ENCODE results near the gene FBXL7.

FBXL7 gene

DNA sequence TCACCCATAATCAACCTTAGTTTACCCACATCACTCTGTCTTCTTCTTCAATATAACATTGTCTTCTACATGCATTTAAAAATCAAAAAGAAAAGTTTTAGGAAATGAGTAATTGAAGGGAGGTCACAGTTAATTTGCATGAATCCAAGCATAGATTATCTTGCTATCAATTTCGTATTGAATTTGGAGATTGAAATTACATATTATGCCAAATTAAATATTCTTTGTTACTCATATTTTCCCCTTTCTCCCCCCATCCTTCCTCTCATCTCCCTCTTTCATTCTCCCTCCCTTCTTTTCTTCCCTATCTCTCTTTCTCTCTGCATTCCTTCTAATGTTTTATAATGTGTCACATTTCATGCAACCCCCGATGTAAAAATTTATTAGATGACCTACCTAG, 303.3 kb downstream of the FBXL7 start:
- Histone ChIP-seq H3K4me1 (no peaks in the 10 kb centered on the region), H3K4me3 (no peak overlapping the region), H3K4me2 (no peak overlapping the region), H3K27ac (no peak overlapping the region), H3K9me3 (replicated peaks in 1 of 11) (peaks cover 14 to 20% (median 17%) of the 10 kb centered on the region in 11 experiments), H4K20me1 (no peaks in the 10 kb centered on the region), H3K27me3 (no peaks in the 10 kb centered on the region), H3K9ac (no peak overlapping the region), H3K36me3 (no peaks in the 10 kb centered on the region)
- no peak for TF ChIP-seq Cebpa-rat (IDR thresholded peaks at IDR 0.05)

- no peaks in the 10 kb centered on the region for H3K4me1 ChIP-seq
Measured at GRCh38 chr5:15806613-15807012, 306.6 kb downstream of the FBXL7 start.

DNA sequence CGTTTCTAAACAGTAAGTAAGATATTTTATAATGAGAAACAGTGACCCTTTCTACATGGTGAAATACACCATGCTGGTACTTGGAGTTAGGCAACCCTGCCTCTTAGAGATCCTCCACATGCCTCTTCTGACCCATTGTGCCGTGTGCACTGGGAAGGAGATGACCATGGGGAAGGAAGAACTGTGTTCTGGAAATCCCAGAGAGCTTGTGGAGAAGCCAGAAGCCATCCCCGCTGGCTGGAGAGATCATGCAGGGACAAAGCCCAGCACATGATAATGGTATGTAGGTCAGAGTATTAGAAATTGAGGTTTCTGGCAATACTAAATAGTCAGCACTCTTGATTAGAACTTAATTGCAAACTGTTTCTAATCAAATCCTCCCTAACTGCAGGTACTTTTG, 307.3 kb downstream of the FBXL7 start:
- no peak overlapping the region for H3K4me2 ChIP-seq
- H3K36me3 ChIP-seq: no peaks in the 10 kb centered on the region
- no peaks in the 10 kb centered on the region for H3K4me1 ChIP-seq
- peaks cover 14 to 20% (median 17%) of the 10 kb centered on the region in 11 experiments for H3K9me3 ChIP-seq (replicated peaks in 1 of 11)
- no peak overlapping the region for H3K27ac ChIP-seq
- H3K27me3 ChIP-seq: no peaks in the 10 kb centered on the region
- H3K4me3 ChIP-seq: no peak overlapping the region
- H3K9ac ChIP-seq: no peak overlapping the region
- TF ChIP-seq Cebpa-rat (IDR thresholded peaks at IDR 0.05): no peak
- no peaks in the 10 kb centered on the region for H4K20me1 ChIP-seq

More at GRCh38 chr5:15806613-15807012, 306.6 kb downstream of the FBXL7 start:
- H4K20me1 ChIP-seq: no peaks in the 10 kb centered on the region
- no peak overlapping the region for H3K4me3 ChIP-seq
- no peak overlapping the region for H3K4me2 ChIP-seq
- H3K9me3 ChIP-seq (replicated peaks in 1 of 11): peaks cover 14 to 20% (median 17%) of the 10 kb centered on the region in 11 experiments
- H3K27me3 ChIP-seq: no peaks in the 10 kb centered on the region
- no peak overlapping the region for H3K27ac ChIP-seq
- TF ChIP-seq Cebpa-rat (IDR thresholded peaks at IDR 0.05): no peak
- no peak overlapping the region for H3K9ac ChIP-seq
- H3K36me3 ChIP-seq: no peaks in the 10 kb centered on the region

GRCh38 chr5:15807871-15808270, 307.9 kb downstream of the FBXL7 start:
- Histone ChIP-seq H3K4me3 (no peak overlapping the region), H3K27ac (no peak overlapping the region)

DNA sequence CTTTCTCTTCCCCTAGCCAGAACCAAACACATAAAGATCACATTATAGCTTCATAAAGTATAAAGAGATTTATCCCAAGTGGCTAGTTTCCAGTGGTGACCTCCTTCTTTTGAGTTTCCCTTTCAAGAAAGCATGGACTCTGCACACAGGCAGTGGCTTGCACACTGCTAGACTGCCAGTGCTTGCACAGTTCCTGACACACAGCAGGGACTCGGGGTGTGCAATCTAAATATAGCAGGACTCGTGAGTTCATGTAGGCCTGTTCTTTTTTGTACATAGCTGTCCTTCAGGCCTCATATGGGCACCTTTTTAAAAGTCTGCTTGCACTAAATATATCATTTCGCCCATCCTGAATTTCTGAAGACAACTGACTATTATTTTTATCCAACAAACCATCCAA, 308.6 kb downstream of the FBXL7 start:
- no peaks in the 10 kb centered on the region for H3K27me3 ChIP-seq
- peaks cover 14 to 19% (median 17%) of the 10 kb centered on the region in 11 experiments for H3K9me3 ChIP-seq (replicated peaks in 1 of 11)
- TF ChIP-seq Cebpa-rat (IDR thresholded peaks at IDR 0.05): no peak
- H3K4me2 ChIP-seq: no peak overlapping the region
- no peaks in the 10 kb centered on the region for H3K36me3 ChIP-seq
- no peak overlapping the region for H3K4me3 ChIP-seq
- H3K4me1 ChIP-seq: no peaks in the 10 kb centered on the region
- no peak overlapping the region for H3K27ac ChIP-seq
- no peaks in the 10 kb centered on the region for H4K20me1 ChIP-seq
- no peak overlapping the region for H3K9ac ChIP-seq

More at GRCh38 chr5:15807871-15808270, 307.9 kb downstream of the FBXL7 start:
- TF ChIP-seq Cebpa-rat (IDR thresholded peaks at IDR 0.05): no peak
- Histone ChIP-seq H4K20me1 (no peaks in the 10 kb centered on the region), H3K9ac (no peak overlapping the region), H3K36me3 (no peaks in the 10 kb centered on the region), H3K4me2 (no peak overlapping the region), H3K9me3 (replicated peaks in 1 of 11) (peaks cover 14 to 20% (median 17%) of the 10 kb centered on the region in 11 experiments), H3K4me1 (no peaks in the 10 kb centered on the region), H3K27me3 (no peaks in the 10 kb centered on the region)

DNA sequence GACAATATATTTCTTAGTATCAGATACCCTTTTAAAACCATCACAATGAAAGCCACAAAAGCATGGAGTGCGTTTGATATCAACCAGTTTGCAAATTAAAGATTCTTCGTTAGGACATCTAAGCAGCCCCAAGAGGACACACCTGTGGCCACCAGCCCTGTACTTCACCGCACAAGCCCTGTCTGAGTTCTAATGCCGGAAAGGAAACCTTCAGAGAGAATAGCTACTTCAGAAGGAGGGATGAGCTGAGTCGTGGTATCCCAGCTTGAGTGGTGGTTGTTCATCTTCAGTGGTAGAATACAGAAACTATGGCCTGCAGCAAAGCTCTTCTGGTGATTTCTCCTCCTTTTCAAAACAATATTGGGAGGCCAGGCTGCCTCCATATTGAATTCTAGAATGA, 319.6 kb downstream of the FBXL7 start:
- Histone ChIP-seq H3K9me3 (replicated peaks in 1 of 11) (no peaks in the 10 kb centered on the region; a peak in 1 of 22 replicates), H3K4me1 (no peaks in the 10 kb centered on the region), H3K27me3 (no peaks in the 10 kb centered on the region), H3K9ac (no peak overlapping the region), H3K36me3 (no peaks in the 10 kb centered on the region), H3K4me3 (no peak overlapping the region), H3K4me2 (no peak overlapping the region), H3K27ac (no peak overlapping the region), H4K20me1 (no peaks in the 10 kb centered on the region)
- no peak for TF ChIP-seq Cebpa-rat (IDR thresholded peaks at IDR 0.05)

DNA sequence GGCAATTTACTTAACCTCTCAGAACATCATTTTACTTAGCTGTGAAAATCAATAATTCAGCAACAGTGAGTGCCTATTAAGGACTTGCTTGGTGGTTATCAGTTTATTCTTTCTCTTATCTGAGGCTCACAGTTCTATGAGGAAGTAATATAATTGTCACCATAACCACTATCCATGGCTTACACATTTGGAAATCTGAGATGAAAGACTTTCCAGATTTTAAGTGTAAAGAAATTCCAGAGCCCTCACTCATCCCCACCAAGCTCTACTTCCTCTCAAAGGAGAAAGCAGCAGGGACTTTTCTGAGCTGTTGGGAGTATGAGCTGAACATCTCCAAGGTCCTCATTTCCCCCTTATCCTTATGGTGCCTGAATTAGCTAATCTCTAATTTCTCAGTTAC, 321.5 kb downstream of the FBXL7 start:
- Histone ChIP-seq H3K9ac (no peak overlapping the region), H3K4me2 (no peak overlapping the region), H3K9me3 (replicated peaks in 1 of 11) (no peaks in the 10 kb centered on the region; a peak in 1 of 22 replicates), H3K36me3 (no peaks in the 10 kb centered on the region), H3K27me3 (no peaks in the 10 kb centered on the region), H4K20me1 (no peaks in the 10 kb centered on the region), H3K4me1 (no peaks in the 10 kb centered on the region), H3K4me3 (no peak overlapping the region), H3K27ac (no peak overlapping the region)
- TF ChIP-seq Cebpa-rat (IDR thresholded peaks at IDR 0.05): no peak

GRCh38 chr5:15823398-15823797, 323.4 kb downstream of the FBXL7 start:
- Histone ChIP-seq H3K4me2 (no peak overlapping the region), H3K4me3 (no peak overlapping the region), H3K9me3 (replicated peaks in 1 of 11) (no peaks in the 10 kb centered on the region), H4K20me1 (no peaks in the 10 kb centered on the region), H3K27ac (no peak overlapping the region), H3K9ac (no peak overlapping the region), H3K4me1 (no peaks in the 10 kb centered on the region), H3K36me3 (no peaks in the 10 kb centered on the region), H3K27me3 (no peaks in the 10 kb centered on the region)
- no peak for TF ChIP-seq Cebpa-rat (IDR thresholded peaks at IDR 0.05)

GRCh38 chr5:15827741-15828140, 327.8 kb downstream of the FBXL7 start:
- no peak for TF ChIP-seq Cebpa-rat (IDR thresholded peaks at IDR 0.05)
- Histone ChIP-seq H3K9me3 (replicated peaks in 1 of 11) (no peaks in the 10 kb centered on the region), H3K4me2 (no peak overlapping the region), H4K20me1 (no peaks in the 10 kb centered on the region), H3K27ac (no peak overlapping the region), H3K27me3 (no peaks in the 10 kb centered on the region), H3K36me3 (no peaks in the 10 kb centered on the region), H3K9ac (no peak overlapping the region), H3K4me3 (no peak overlapping the region), H3K4me1 (no peaks in the 10 kb centered on the region)

- Histone ChIP-seq H3K27me3 (no peaks in the 10 kb centered on the region), H3K4me2 (no peak overlapping the region), H3K36me3 (no peaks in the 10 kb centered on the region), H3K27ac (no peak overlapping the region), H4K20me1 (no peaks in the 10 kb centered on the region), H3K9ac (no peak overlapping the region), H3K4me3 (no peak overlapping the region), H3K4me1 (no peaks in the 10 kb centered on the region), H3K9me3 (replicated peaks in 1 of 11) (no peaks in the 10 kb centered on the region)
- TF ChIP-seq Cebpa-rat (IDR thresholded peaks at IDR 0.05): no peak
Measured at GRCh38 chr5:15831408-15831807, 331.4 kb downstream of the FBXL7 start.
